HEK293T (cell line): ENCODE results near the gene CBX5.
"Not testable (repeated sequence)": the region's sequence is repeated elsewhere in the genome, so short reads cannot be mapped to it uniquely, and the experiment has no call there.

Experiments used
- CTCF ChIA-PET: fragments of 350-600 bp; formaldehyde crosslinking; extraction: SDS; loops from one replicate; lab custom pipeline; 2021; ENCODE audit warnings: antibody characterized with exemption, inconsistent platforms; lab: Yijun Ruan, JAX
- POLR2A ChIA-PET: fragments of 350-600 bp; formaldehyde crosslinking; extraction: SDS; loops from one replicate; lab custom pipeline; 2020; ENCODE audit warnings: antibody characterized with exemption, inconsistent platforms; lab: Yijun Ruan, JAX
- DNase-seq: peaks from one replicate; pipeline ENCODE4 v3.0.0; 2012; ENCODE audit warnings: mixed read lengths; ENCODE audit errors: extremely low spot score
- ARNT ChIP-seq: fragments of 450-650 bp; IDR thresholded peaks from 2 replicates; pipeline ENCODE4 v1.6.1; 2017; ENCODE audit warnings: mild to moderate bottlenecking
- BHLHE40 ChIP-seq: fragments of 450-650 bp; IDR thresholded peaks from 2 replicates; pipeline ENCODE4 v1.6.1; 2016; ENCODE audit warnings: mild to moderate bottlenecking, moderate library complexity, borderline replicate concordance
- CTBP1 ChIP-seq: fragments of 450-650 bp; IDR thresholded peaks from 2 replicates; pipeline ENCODE4 v1.6.1; 2016; ENCODE audit warnings: borderline replicate concordance
- ELF4 ChIP-seq: fragments of 450-650 bp; IDR thresholded peaks from 2 replicates; pipeline ENCODE4 v1.6.1; 2017; ENCODE audit warnings: antibody characterized with exemption
- FOXA1 ChIP-seq: fragments of 450-650 bp; IDR thresholded peaks from 2 replicates; pipeline ENCODE4 v1.6.1; 2016; ENCODE audit warnings: mild to moderate bottlenecking
- FOXK2 ChIP-seq: fragments of 450-650 bp; IDR thresholded peaks from 2 replicates; pipeline ENCODE4 v1.6.1; 2016; ENCODE audit warnings: mild to moderate bottlenecking
- FOXM1 ChIP-seq: fragments of 450-650 bp; IDR thresholded peaks from 2 replicates; pipeline ENCODE4 v1.6.1; 2017; ENCODE audit warnings: mild to moderate bottlenecking, borderline replicate concordance
- HDGF ChIP-seq: fragments of 450-650 bp; IDR thresholded peaks from 2 replicates; pipeline ENCODE4 v1.6.1; 2017; ENCODE audit warnings: antibody characterized with exemption, borderline replicate concordance
- L3MBTL2 ChIP-seq: fragments of 450-650 bp; conservative IDR thresholded peaks from 2 replicates; pipeline ENCODE4 v1.6.1; 2016; ENCODE audit warnings: mild to moderate bottlenecking
- LEF1 ChIP-seq: fragments of 450-650 bp; IDR thresholded peaks from 2 replicates; pipeline ENCODE4 v1.6.1; 2017; ENCODE audit warnings: mild to moderate bottlenecking, borderline replicate concordance
- NFRKB ChIP-seq: fragments of 450-650 bp; IDR thresholded peaks from 2 replicates; pipeline ENCODE4 v1.6.1; 2016; ENCODE audit warnings: mild to moderate bottlenecking, moderate library complexity
- SP1 ChIP-seq: fragments of 450-650 bp; IDR thresholded peaks from 2 replicates; pipeline ENCODE4 v1.6.1; 2017
- SUZ12 ChIP-seq: fragments of 450-650 bp; IDR thresholded peaks from 2 replicates; pipeline ENCODE4 v1.6.1; 2016; ENCODE audit warnings: mild to moderate bottlenecking
- TARDBP ChIP-seq: fragments of 450-650 bp; IDR thresholded peaks from 2 replicates; pipeline ENCODE4 v1.6.1; 2016
- ZNF384 ChIP-seq: fragments of 450-650 bp; IDR thresholded peaks from 2 replicates; pipeline ENCODE4 v1.6.1; 2016
- TF ChIP-seq, protein P1 (sequence below): fragments of 450-650 bp; IDR thresholded peaks from 2 replicates; pipeline ENCODE4 v1.6.1; 2016

Gene CBX5

GRCh38 chr12:54230555-54230954 is 49.4 kb downstream of the CBX5 start:
- TF ChIP-seq ARNT (no peak), ZNF384 (no peak), ELF4 (no peak)
- TF ChIP-seq, protein P1, sequence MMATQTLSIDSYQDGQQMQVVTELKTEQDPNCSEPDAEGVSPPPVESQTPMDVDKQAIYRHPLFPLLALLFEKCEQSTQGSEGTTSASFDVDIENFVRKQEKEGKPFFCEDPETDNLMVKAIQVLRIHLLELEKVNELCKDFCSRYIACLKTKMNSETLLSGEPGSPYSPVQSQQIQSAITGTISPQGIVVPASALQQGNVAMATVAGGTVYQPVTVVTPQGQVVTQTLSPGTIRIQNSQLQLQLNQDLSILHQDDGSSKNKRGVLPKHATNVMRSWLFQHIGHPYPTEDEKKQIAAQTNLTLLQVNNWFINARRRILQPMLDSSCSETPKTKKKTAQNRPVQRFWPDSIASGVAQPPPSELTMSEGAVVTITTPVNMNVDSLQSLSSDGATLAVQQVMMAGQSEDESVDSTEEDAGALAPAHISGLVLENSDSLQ = no peak

DNA sequence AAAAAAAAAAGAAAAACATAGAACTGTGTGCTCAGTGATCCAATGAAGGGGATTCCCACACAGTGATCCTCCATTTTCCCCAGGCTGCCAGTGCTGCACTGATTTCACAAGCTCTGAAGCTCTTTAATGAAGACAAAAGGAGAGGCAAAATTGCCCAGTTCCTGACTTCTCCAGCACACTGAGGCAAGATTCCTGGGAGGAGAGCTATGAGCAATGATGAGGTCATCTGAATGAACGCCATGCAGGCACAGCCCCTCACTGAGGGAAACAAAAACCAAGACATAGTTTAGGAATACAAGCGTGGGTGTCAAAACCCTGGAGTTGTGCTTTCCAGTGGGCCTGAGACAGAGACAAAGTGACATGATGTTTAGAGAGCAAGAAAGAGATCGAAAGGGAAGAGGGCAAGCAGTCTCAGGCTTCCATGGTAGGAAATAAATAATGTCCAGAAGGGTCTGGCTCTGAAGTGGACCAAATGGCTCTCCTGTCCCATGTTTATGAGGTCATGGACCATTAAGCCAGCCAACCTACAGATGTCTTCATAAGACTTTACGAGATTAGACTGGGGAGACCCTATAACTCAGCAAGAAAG is 50.2 kb downstream of the CBX5 start:
- CTCF ChIA-PET = interaction anchor here (0.6 to 1.3 kb wide), 5 partner anchors 9 to 131 kb away, joined by 3 to 5 read pairs (median 3); partner anchors contain the start of gene COPZ1
- DNase-seq = no peak
- POLR2A ChIA-PET = interaction anchor here (0.5 to 2.7 kb wide), 2 partner anchors 50 to 129 kb away, joined by 3 to 24 read pairs; partner anchors contain the start of genes CBX5 and HNRNPA1
- TF ChIP-seq L3MBTL2 = no peak
- TF ChIP-seq, protein P1 = peak; percentile 55

More at GRCh38 chr12:54230555-54230954, 49.4 kb downstream of the CBX5 start:
- POLR2A ChIA-PET = no interaction called here
- DNase-seq = no peak
- CTCF ChIA-PET = no interaction called here

- ChIA-PET CTCF (interaction anchor here (1.2 kb wide), 1 partner anchor 13 kb away, joined by 6 read pairs; no protein-coding TSS in a partner anchor), POLR2A (interaction anchor here (0.9 to 2.7 kb wide), 3 partner anchors 52 to 96 kb away, joined by 3 to 24 read pairs (median 3); partner anchors contain the start of genes CBX5, COPZ1 and HNRNPA1)
- TF ChIP-seq ARNT (no peak), SP1 (no peak), HDGF (no peak), NFRKB (no peak), FOXM1 (no peak), CTBP1 (no peak), LEF1 (no peak), ZNF384 (no peak), BHLHE40 (no peak), FOXA1 (no peak), FOXK2 (no peak), L3MBTL2 (no peak)
- TF ChIP-seq, protein P1 = no peak
- DNase-seq = no peak
Measured at GRCh38 chr12:54228471-54228870, 51.5 kb downstream of the CBX5 start.

GRCh38 chr12:54227927-54228326 is 52.0 kb downstream of the CBX5 start:
- POLR2A ChIA-PET = interaction anchor here (1.4 to 2.7 kb wide), 3 partner anchors 52 to 131 kb away, joined by 3 to 24 read pairs (median 4); partner anchors contain the start of genes CBX5, COPZ1 and HNRNPA1
- CTCF ChIA-PET = interaction anchor here (1.2 kb wide), 1 partner anchor 13 kb away, joined by 6 read pairs; no protein-coding TSS in a partner anchor
- not testable (repeated sequence) for DNase-seq

GRCh38 chr12:54227376-54227775 is 52.5 kb downstream of the CBX5 start:
- CTCF ChIA-PET = no interaction called here
- no peak for DNase-seq
- POLR2A ChIA-PET = interaction anchor here (1.4 to 2.7 kb wide), 3 partner anchors 53 to 131 kb away, joined by 3 to 24 read pairs (median 4); partner anchors contain the start of genes CBX5, COPZ1 and HNRNPA1
- TF ChIP-seq ELF4 (no peak), SP1 (no peak), HDGF (no peak), FOXM1 (no peak), FOXK2 (no peak), BHLHE40 (no peak), TARDBP (no peak), ARNT (no peak), SUZ12 (no peak), FOXA1 (no peak)
- TF ChIP-seq, protein P1 = no peak

DNA sequence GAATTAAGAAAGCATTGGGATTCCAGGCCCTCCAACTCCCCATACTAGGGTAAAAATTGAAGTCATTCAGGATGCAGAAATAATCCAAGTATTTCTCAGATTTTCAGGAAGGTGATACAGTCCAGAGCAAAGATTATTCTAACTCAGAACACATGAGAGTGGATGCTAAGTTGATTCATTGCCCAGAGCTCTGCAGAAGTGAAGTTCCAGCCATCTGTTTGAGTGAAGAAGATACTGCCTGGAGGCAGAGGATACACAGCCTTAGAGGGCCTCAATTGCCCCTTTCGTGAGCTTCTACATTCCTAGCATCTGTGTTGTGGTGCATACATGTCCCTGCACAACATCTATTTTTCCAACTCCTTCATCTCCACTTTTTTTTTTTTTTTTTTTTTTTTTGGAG is 54.3 kb downstream of the CBX5 start:
- TF ChIP-seq FOXM1 (no peak), SP1 (no peak), ARNT (no peak), ZNF384 (no peak), L3MBTL2 (no peak), LEF1 (no peak), ELF4 (no peak), TARDBP (no peak), FOXA1 (no peak)
- TF ChIP-seq, protein P1 = no peak
- no peak for DNase-seq
- CTCF ChIA-PET = interaction anchor here (1.0 to 1.1 kb wide), 2 partner anchors 11 to 26 kb away, joined by 4 read pairs; no protein-coding TSS in a partner anchor
- POLR2A ChIA-PET = interaction anchor here (1.1 kb wide), 1 partner anchor 26 kb away, joined by 3 read pairs; no protein-coding TSS in a partner anchor
